Activated CD8-positive, alpha-beta T cell treated with anti-CD3 and anti-CD28 coated beads for 36 hours (primary cell): ENCODE results near the gene MTRR. TPM values are rescaled to one million over a fixed set of nuclear protein-coding genes. Genes with fewer than 3 reads are reported as not detected.

Experiments used
- ATAC-seq: fragments of 200-7000 bp; cut with Tn5 transposase; one replicate; pipeline ENCODE4 v1.10.0; 2021; ENCODE audit warnings: mild to moderate bottlenecking, moderate library complexity
- CTCF ChIA-PET: fragments of 350-600 bp; sonication (Branson Sonifier 250); formaldehyde crosslinking; loops from one replicate; lab custom pipeline; 2021; ENCODE audit warnings: antibody characterized with exemption; lab: Charles Lee
- POLR2A ChIA-PET: fragments of 350-600 bp; sonication (Branson Sonifier 250); formaldehyde crosslinking; loops from one replicate; lab custom pipeline; 2021; ENCODE audit warnings: antibody characterized with exemption; lab: Charles Lee
- DNase-seq: peaks from one replicate; pipeline ENCODE4 v3.0.0-alpha.2; 2020
- H3K27ac Mint-ChIP-seq: one replicate; pipeline ENCODE4 v1.8.0; 2021; ENCODE audit warnings: mild to moderate bottlenecking, mixed read lengths
- H3K27me3 Mint-ChIP-seq: one replicate; pipeline ENCODE4 v1.8.0; 2021; ENCODE audit warnings: mixed read lengths
- H3K36me3 Mint-ChIP-seq: one replicate; pipeline ENCODE4 v1.8.0; 2021; ENCODE audit warnings: low read depth, mixed read lengths
- H3K4me1 Mint-ChIP-seq: one replicate; pipeline ENCODE4 v1.8.0; 2021; ENCODE audit warnings: low read depth, mixed read lengths
- H3K4me3 Mint-ChIP-seq: one replicate; pipeline ENCODE4 v1.8.0; 2021; ENCODE audit warnings: mild to moderate bottlenecking, moderate library complexity, mixed read lengths
- H3K9me3 Mint-ChIP-seq: one replicate; pipeline ENCODE4 v1.8.0; 2021; ENCODE audit warnings: mixed read lengths
- intact Hi-C: fragments of 100-400 bp; cut with micrococcal nuclease; formaldehyde crosslinking; loops from one replicate; pipeline ENCODE4 v1.10.0; 2022
- total RNA-seq, 2 experiments: library from RNA; stranded (reverse); gene quantifications; one replicate each; pipeline ENCODE4 v1.2.3, GENCODE V29; 2021
- TF ChIP-seq, protein P1 (sequence below): fragments of 200-600 bp; IDR thresholded peaks from one replicate; pipeline ENCODE4 v1.8.0; 2022; ENCODE audit warnings: antibody characterized with exemption, mild to moderate bottlenecking

The MTRR gene
- total RNA-seq, 2 experiments from 2014 or later = 54.3 to 57.8 TPM

DNA sequence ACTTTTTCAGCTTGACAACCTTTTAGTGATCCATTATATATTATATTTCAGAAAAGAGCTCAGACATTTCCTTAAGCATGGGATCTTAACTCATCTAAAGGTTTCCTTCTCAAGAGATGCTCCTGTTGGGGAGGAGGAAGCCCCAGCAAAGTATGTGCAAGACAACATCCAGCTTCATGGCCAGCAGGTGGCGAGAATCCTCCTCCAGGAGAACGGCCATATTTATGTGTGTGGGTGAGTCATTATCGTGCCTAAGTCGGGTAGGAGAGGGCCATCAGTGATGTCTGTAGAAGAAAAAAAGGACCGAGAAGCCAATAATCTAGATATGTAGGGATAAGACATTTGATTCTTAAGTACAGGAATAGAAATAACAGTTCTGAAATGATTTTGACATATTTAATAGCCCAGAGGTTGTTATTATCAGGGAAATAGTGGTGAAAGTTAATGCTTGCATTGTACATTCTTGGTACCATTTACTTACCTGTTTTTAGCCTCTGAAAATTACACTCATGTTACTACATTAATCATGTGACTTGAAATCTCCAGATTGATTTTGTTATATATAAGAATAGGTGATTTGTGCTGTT, 28.2 kb downstream of the MTRR start:
- H3K27me3 Mint-ChIP-seq = no peaks in the 10 kb centered on the region
- ChIA-PET CTCF (interaction anchor here (0.7 to 2.0 kb wide), 3 partner anchors 9 to 20 kb away, joined by 3 to 12 read pairs (median 5); no protein-coding TSS in a partner anchor), POLR2A (no interaction called here)
- H3K4me1 Mint-ChIP-seq = peaks cover 13% of the 10 kb centered on the region
- ATAC-seq (peak; percentile 53), DNase-seq (peak; percentile 53)
- no peak overlapping the region for H3K4me3 Mint-ChIP-seq
- TF ChIP-seq, protein P1, sequence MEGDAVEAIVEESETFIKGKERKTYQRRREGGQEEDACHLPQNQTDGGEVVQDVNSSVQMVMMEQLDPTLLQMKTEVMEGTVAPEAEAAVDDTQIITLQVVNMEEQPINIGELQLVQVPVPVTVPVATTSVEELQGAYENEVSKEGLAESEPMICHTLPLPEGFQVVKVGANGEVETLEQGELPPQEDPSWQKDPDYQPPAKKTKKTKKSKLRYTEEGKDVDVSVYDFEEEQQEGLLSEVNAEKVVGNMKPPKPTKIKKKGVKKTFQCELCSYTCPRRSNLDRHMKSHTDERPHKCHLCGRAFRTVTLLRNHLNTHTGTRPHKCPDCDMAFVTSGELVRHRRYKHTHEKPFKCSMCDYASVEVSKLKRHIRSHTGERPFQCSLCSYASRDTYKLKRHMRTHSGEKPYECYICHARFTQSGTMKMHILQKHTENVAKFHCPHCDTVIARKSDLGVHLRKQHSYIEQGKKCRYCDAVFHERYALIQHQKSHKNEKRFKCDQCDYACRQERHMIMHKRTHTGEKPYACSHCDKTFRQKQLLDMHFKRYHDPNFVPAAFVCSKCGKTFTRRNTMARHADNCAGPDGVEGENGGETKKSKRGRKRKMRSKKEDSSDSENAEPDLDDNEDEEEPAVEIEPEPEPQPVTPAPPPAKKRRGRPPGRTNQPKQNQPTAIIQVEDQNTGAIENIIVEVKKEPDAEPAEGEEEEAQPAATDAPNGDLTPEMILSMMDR = peak; percentile 23
- peaks cover 73% of the 10 kb centered on the region for H3K36me3 Mint-ChIP-seq
- intact Hi-C loops = no loop called here
- no peaks in the 10 kb centered on the region for H3K9me3 Mint-ChIP-seq
- H3K27ac Mint-ChIP-seq = no peak overlapping the region

DNA sequence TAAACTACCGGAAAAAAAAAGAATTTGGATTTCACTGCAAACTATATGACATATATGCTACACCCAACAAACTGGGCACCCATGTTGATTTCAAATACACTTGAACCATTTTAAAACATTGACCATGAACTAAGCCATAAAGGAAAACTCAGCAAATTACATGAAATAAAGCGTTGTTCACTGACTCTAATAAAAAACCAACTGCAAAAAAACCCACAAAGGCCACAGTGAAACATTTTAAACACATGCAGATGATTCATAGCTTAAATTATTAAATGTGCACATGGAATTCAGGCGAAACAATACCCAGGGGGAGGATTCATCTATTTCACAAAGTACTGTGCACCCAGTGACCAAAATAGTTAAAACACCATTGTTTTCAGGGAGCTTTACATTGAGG, 33.3 kb downstream of the MTRR start:
- no peaks in the 10 kb centered on the region for H3K27me3 Mint-ChIP-seq
- H3K27ac Mint-ChIP-seq = no peak overlapping the region
- no peak for ATAC-seq
- ChIA-PET CTCF (interaction anchor here (0.8 kb wide), 1 partner anchor 15 kb away, joined by 5 read pairs; no protein-coding TSS in a partner anchor), POLR2A (interaction anchor here (2.3 kb wide), 1 partner anchor 32 kb away, joined by 5 read pairs; no protein-coding TSS in a partner anchor)
- intact Hi-C loops = no loop called here
- no peaks in the 10 kb centered on the region for H3K9me3 Mint-ChIP-seq
- peaks cover 23% of the 10 kb centered on the region for H3K4me1 Mint-ChIP-seq
- peaks cover 77% of the 10 kb centered on the region for H3K36me3 Mint-ChIP-seq
- TF ChIP-seq, protein P1 = no peak
- H3K4me3 Mint-ChIP-seq = no peak overlapping the region
- no peak for DNase-seq

DNA sequence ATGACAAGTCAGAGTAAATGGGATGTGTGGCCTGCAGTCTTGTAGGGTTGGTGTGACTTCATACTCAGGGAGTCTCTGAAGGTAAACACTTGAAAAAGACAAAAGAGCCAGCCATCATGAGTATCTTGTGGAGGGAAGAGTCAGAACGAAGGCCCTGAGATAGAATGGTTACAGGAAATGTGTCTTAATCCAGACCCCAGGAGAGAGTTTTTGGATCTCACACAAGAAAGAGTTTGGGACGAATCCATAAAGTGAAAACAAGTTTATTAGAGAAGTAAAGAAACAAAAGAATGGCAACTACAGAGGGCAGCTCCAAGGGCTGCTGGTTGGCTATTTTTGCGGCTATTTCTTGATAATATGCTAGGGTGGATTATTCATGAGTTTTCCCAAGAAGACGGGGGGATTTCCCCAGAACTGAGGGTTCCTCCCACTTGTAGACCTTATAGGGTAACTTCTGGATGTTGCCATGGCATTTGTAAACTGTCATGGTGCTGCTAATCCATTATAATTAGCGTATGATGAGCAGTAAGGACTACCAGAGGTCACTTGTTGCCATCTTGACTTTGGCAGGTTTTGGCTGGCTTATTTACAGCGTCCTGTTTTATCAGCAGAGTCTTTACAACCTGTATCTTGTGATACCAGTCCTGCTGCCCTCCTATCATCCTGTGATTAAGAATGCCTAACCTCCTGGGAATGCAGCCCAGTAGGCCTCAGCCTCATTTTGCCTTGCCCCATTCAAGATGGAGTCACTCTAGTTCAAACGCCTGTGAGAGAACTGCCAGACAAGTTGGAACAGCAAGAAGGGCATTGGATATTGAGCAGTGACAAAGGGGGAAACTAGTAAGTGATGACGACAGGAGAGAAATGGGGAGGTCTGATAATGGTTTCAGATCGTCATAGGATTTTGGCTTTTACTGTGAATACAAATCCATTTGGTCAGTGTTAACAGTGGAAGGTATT, 34.0 kb downstream of the MTRR start:
- Mint-ChIP-seq H3K36me3 (peaks cover 80% of the 10 kb centered on the region), H3K27ac (peak overlapping the region; percentile 31), H3K4me3 (no peak overlapping the region), H3K9me3 (peaks cover 3% of the 10 kb centered on the region), H3K4me1 (peaks cover 23% of the 10 kb centered on the region), H3K27me3 (no peaks in the 10 kb centered on the region)
- no peak for ATAC-seq
- no peak for DNase-seq
- intact Hi-C loops = no loop called here
- ChIA-PET POLR2A (no interaction called here), CTCF (interaction anchor here (0.8 to 1.0 kb wide), 2 partner anchors 16 kb away, joined by 3 to 5 read pairs; no protein-coding TSS in a partner anchor)
- TF ChIP-seq, protein P1 = no peak

DNA sequence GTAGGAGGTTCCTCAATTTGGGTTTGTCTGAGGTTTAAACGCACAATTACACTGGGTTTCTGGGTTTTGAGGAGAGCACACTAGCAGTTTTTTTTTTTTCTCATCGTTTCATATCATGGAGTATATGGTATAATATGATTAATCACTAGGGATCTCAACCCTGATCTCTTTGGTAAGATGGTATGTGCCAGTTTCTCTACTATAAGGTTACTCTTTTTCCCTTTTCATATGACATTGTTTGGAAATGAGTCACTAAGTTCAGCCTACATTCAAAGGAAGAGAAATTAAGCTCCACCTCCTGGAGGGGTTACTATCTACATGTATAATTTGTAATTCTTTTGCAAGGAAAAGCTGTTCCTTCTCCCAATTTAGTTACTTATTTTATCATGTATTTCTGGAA, 35.2 kb downstream of the MTRR start:
- Mint-ChIP-seq H3K27me3 (no peaks in the 10 kb centered on the region), H3K4me3 (no peak overlapping the region), H3K36me3 (peaks cover 80% of the 10 kb centered on the region), H3K4me1 (peaks cover 23% of the 10 kb centered on the region), H3K9me3 (peaks cover 15% of the 10 kb centered on the region), H3K27ac (peak overlapping the region; percentile 59)
- POLR2A ChIA-PET = no interaction called here
- ATAC-seq (peak; percentile 83), DNase-seq (no peak)
- TF ChIP-seq, protein P1 = no peak
- intact Hi-C loops = no loop called here
- CTCF ChIA-PET = interaction anchor here (1.0 kb wide), 1 partner anchor 17 kb away, joined by 3 read pairs; no protein-coding TSS in a partner anchor
